ENCODE results near the gene CAMK1D. TPM values are rescaled to one million over a fixed set of nuclear protein-coding genes. Genes with fewer than 3 reads are reported as not detected.

Gene CAMK1D
- total RNA-seq, 2 experiments from 2014 or later: 16.7 to 17.8 TPM

DNA sequence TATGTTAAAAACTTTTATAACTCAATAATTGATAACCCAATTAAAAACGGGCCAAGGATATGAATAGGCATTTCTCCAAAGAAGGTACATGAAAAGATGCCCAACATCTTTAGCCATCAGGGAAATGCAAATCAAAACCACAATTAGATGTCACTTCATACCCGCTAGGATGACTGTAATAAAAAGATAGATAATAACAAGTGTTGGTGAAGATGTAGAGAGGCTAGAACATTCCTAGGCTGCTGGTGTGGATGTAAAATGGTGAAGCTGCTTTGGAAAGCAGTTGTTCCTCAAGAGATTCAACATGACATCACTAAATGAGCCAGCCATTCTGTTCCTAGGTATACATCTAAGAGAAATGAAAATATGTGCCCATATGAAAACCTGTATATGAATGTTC is 35.6 kb downstream of the CAMK1D start:
- Mint-ChIP-seq H3K36me3 (ENCODE audit: low read depth) (peaks cover 7% of the 10 kb centered on the region), H3K27me3 (no peaks in the 10 kb centered on the region), H3K4me3 (no peak overlapping the region), H3K27ac (no peak overlapping the region), H3K9me3 (peaks cover 12% of the 10 kb centered on the region), H3K4me1 (peaks cover 3% of the 10 kb centered on the region)
- DNase-seq: no peak
- CTCF ChIA-PET: no interaction called here
- POLR2A ChIA-PET: no interaction called here

DNA sequence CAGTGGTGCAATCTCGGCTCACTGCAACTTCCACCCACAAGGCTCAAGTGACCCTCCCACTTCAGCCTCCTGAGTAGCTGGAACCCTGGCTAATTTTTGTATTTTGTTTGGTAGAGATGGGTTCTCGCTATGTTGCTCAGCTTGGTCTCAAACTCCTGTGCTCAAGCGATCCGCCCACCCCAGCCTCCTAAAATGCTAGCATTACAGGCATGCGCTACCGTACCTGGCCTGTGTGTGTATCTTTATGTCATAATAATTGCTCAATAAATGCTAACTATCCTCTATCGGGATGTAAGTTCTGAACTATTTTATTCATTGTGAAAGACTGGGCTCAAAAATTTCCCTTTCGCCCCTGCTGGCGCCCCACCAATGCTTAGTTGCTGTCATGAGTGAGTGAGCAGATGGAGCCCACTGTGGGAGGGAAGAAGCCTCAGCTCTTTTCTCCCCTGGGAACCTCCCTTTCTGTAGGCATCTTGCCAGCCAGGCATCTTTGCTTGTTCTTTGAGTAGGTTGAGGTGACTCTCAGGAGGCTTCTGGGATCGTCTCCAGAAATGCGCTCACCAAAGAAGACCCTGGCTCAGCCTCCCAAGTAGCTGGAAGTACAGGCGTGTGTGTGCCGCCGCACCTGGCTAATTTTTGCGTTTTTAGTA is 38.3 kb downstream of the CAMK1D start:
- ChIA-PET CTCF (no interaction called here), POLR2A (no interaction called here)
- H3K9me3 Mint-ChIP-seq: peaks cover 12% of the 10 kb centered on the region
- H3K27ac Mint-ChIP-seq: no peak overlapping the region
- H3K27me3 Mint-ChIP-seq: no peaks in the 10 kb centered on the region
- peaks cover 7% of the 10 kb centered on the region for H3K36me3 Mint-ChIP-seq (ENCODE audit: low read depth)
- no peak for DNase-seq
- H3K4me3 Mint-ChIP-seq: no peak overlapping the region
- H3K4me1 Mint-ChIP-seq: no peaks in the 10 kb centered on the region

DNA sequence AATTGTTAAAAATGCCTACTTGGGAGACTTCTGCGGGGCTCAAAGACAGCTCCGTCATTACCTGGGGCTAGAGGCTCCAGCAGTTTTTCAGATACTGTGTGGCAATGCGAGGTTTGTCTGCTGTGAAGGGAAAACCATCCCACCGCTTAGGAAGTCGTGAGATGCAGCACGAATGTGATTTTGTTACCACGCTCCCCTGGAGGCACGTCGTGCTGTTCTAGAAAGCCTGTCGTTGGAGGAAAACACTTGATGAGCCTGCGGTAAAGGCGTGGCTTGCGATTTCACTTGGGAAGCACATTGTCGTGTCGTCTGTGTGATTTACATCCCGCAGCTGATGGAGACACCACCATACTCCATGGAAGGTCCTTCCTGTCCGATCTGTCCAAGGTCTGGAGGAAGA is 39.3 kb downstream of the CAMK1D start:
- ChIA-PET CTCF (no interaction called here), POLR2A (no interaction called here)

DNA sequence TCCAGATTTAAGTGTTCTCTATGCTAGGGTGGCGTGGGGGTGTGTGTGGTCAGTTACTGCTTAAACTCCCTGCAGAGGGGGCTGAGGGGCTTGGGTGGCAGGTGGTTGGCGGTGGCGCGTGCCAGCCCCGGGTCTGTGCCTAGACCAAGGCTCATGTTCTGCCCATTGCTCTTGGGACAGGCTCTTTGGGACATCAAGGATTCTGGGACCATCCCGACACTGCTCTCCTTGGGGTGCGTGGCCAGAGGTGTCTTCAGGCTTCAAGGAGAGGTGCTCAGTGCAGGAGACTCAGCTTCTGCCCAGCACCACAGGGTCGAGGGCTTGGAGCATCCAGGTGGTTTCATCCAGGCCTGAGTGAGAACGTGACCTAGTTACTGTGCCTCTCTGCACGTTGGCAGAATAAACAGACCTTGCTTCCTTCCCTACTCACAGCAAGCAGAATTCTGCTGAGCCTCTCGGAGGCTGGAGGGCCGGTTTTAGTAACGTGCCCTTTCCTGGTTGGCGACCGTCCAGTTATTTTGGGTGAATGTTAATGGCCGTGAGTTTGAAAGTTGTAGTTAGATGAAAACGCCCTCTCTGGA is 39.9 kb downstream of the CAMK1D start:
- no peaks in the 10 kb centered on the region for H3K4me1 Mint-ChIP-seq
- H3K36me3 Mint-ChIP-seq (ENCODE audit: low read depth): peaks cover 7% of the 10 kb centered on the region
- H3K27me3 Mint-ChIP-seq: no peaks in the 10 kb centered on the region
- DNase-seq: no peak
- POLR2A ChIA-PET: no interaction called here
- CTCF ChIA-PET: no interaction called here
- H3K9me3 Mint-ChIP-seq: peaks cover 10% of the 10 kb centered on the region
- H3K27ac Mint-ChIP-seq: no peak overlapping the region
- no peak overlapping the region for H3K4me3 Mint-ChIP-seq

More for the DNA sequence above, 39.3 kb downstream of the CAMK1D start:
- Mint-ChIP-seq H3K36me3 (ENCODE audit: low read depth) (peaks cover 7% of the 10 kb centered on the region), H3K4me3 (no peak overlapping the region), H3K4me1 (no peaks in the 10 kb centered on the region), H3K9me3 (peaks cover 10% of the 10 kb centered on the region), H3K27me3 (no peaks in the 10 kb centered on the region), H3K27ac (no peak overlapping the region)
- no peak for DNase-seq

DNA sequence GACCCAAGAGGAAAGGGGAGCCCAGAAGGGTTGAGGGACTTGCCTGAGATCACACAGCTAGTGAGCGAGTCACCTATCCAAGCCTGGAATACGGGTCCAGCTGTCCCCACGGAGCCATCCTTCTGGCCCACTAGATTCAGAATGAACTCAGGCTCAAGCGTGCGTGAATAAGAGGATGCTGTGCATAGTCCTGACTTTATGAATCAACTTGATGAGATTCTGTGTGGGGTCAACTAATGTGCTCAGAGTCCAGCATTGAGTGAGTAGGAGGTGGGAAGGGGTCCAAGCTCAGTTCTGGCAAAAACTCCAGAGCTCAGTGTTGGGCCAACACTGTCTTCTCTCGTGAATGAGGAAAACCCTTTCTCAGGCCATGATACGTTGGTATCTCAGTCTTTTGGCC is 41.4 kb downstream of the CAMK1D start:
- no peaks in the 10 kb centered on the region for H3K27me3 Mint-ChIP-seq
- H3K9me3 Mint-ChIP-seq: no peaks in the 10 kb centered on the region
- H3K4me1 Mint-ChIP-seq: no peaks in the 10 kb centered on the region
- H3K4me3 Mint-ChIP-seq: no peak overlapping the region
- ChIA-PET POLR2A (interaction anchor here (0.6 kb wide), 1 partner anchor 1067 kb away, joined by 4 read pairs; no protein-coding TSS in a partner anchor), CTCF (interaction anchor here (1.1 kb wide), 1 partner anchor 266 kb away, joined by 3 read pairs; no protein-coding TSS in a partner anchor)
- no peaks in the 10 kb centered on the region for H3K36me3 Mint-ChIP-seq (ENCODE audit: low read depth)
- DNase-seq: peak; percentile 4
- H3K27ac Mint-ChIP-seq: no peak overlapping the region

DNA sequence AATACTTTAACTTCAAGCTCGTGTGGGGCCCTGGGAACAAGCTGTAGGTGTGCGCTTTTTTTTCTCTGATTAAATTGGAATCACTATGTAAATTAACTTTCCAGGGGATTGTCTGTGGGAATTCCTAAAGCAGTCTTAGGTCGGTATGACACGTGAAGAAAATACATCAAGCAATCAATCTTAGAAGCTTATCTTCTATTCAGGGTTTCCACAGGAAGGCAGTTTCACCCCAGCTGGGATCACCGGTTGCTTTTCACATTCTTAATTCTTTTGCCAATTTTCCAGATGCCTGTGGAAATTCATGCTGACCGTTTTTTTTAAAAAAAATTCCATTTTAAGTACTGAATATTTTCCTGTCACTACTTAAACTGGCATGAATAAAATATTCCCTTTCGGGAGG is 41.9 kb downstream of the CAMK1D start:
- no peaks in the 10 kb centered on the region for H3K4me1 Mint-ChIP-seq
- POLR2A ChIA-PET: interaction anchor here (0.6 kb wide), 1 partner anchor 1067 kb away, joined by 4 read pairs; no protein-coding TSS in a partner anchor
- H3K9me3 Mint-ChIP-seq: no peaks in the 10 kb centered on the region

DNA sequence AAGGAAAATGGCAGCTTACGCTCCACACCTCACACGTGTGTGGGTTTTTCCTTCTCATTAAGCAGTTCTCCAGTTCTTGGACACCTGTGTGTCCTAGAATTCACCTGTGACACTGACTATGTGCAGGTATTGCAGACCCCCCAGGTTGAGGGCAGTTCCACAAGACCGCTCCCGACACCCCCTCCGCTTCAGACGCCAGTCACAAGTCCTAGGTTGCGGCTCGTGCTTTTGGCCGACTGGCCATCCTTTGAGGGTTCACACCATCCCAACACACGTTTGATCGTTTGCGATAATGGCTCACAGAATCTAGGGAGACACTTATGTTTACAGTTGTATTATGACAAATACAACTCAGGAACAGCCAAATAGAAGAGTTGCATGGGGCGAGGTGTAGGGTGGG is 44.5 kb downstream of the CAMK1D start:
- Mint-ChIP-seq H3K4me1 (no peaks in the 10 kb centered on the region), H3K27ac (no peak overlapping the region), H3K27me3 (no peaks in the 10 kb centered on the region), H3K4me3 (no peak overlapping the region), H3K9me3 (no peaks in the 10 kb centered on the region), H3K36me3 (ENCODE audit: low read depth) (no peaks in the 10 kb centered on the region)
- peak; percentile 13 for DNase-seq
- POLR2A ChIA-PET: no interaction called here
- CTCF ChIA-PET: no interaction called here

More for the DNA sequence above, 41.9 kb downstream of the CAMK1D start:
- Mint-ChIP-seq H3K36me3 (ENCODE audit: low read depth) (no peaks in the 10 kb centered on the region), H3K27ac (no peak overlapping the region), H3K27me3 (no peaks in the 10 kb centered on the region), H3K4me3 (no peak overlapping the region)
- CTCF ChIA-PET: interaction anchor here (1.0 kb wide), 1 partner anchor 40 kb away, joined by 3 read pairs; no protein-coding TSS in a partner anchor
- DNase-seq: no peak

DNA sequence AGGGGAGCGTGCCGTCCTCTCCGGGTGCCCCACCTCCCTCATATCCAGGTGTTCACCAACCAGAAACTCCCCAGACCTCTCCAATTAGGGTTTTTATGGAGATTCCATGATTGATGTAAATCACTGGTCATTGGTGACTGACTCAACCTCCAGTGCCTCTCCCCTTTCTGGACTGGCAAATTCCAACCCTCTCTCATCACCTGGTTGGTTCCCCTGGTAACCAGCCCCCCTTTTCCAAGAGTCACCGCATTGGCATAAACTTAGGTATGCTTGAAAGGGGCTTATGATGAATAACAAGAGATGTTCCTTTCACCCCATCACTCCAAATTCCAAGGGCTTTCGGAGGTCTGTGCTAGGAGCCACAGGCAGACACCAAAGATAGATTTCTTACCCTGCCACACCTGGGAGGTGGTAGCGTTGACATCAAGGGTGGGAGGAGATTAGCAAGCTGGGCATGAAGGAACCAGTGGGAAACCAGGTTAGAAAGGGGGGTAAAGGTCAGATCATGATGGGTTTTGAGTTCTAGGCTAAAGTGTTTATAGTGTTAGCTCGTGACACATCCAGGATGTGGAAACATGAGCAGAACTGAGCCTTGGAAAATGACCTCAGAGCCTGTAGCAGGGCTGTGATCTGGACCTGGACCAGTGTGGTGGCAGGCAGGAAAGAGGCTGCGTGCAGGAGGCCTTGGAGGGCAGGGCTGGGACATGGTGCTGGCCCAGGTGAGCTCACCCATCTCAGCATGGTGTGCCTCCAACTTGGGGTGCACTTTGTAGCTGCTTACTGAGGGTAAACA is 45.1 kb downstream of the CAMK1D start:
- ChIA-PET POLR2A (no interaction called here), CTCF (interaction anchor here (0.7 to 0.8 kb wide), 2 partner anchors 262 to 603 kb away, joined by 3 read pairs; no protein-coding TSS in a partner anchor)
- H3K4me1 Mint-ChIP-seq: no peaks in the 10 kb centered on the region
- no peak overlapping the region for H3K27ac Mint-ChIP-seq
- no peak overlapping the region for H3K4me3 Mint-ChIP-seq
- no peaks in the 10 kb centered on the region for H3K9me3 Mint-ChIP-seq
- no peaks in the 10 kb centered on the region for H3K36me3 Mint-ChIP-seq (ENCODE audit: low read depth)
- DNase-seq: peak; percentile 15
- no peaks in the 10 kb centered on the region for H3K27me3 Mint-ChIP-seq

DNA sequence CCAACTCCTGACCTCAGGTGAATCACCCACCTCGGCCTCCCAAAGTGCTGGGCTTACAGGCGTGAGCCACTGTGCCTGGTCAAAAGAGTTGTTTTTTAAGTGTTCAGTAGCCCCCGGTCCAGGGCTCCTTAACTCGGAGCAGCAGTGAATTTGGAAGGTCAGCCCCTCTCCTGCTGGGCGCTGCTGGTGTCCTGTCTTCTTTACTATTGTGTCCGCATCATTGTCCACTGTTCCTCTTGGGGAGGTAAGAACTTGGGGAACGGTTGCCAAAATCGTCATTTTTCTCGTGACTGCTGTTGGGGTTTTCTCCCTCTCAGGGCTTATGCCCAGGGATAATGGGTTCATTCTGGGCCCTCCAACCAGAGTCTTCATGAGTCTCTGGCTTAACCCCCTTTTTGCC is 46.7 kb downstream of the CAMK1D start:
- no peaks in the 10 kb centered on the region for H3K27me3 Mint-ChIP-seq
- H3K4me3 Mint-ChIP-seq: no peak overlapping the region
- H3K27ac Mint-ChIP-seq: no peak overlapping the region
- H3K9me3 Mint-ChIP-seq: no peaks in the 10 kb centered on the region
- DNase-seq: peak; percentile 4
- H3K36me3 Mint-ChIP-seq (ENCODE audit: low read depth): no peaks in the 10 kb centered on the region
- ChIA-PET CTCF (no interaction called here), POLR2A (no interaction called here)
- no peaks in the 10 kb centered on the region for H3K4me1 Mint-ChIP-seq

DNA sequence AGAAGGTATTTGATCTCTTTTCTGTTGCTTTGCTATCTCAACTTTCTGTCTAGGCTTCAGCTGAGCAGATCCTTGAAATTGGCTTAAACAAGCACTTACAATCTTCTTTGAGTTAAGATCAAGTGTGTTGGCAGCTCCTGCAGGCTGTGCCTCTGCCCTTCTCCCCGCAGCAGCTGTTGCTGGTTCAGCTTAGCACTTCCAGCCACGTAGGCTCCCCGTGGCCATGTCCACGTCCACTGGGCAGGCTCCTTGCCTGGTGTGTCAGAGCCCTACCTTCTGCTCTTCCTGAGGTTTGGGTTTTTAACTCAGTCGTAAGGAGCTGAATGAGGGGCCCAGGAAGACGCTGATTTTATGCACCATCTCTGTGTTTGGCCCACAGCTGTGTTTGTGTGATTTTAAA is 47.2 kb downstream of the CAMK1D start:
- no peaks in the 10 kb centered on the region for H3K9me3 Mint-ChIP-seq
- DNase-seq: peak; percentile 9
- H3K4me1 Mint-ChIP-seq: no peaks in the 10 kb centered on the region
- ChIA-PET POLR2A (no interaction called here), CTCF (no interaction called here)
- no peak overlapping the region for H3K4me3 Mint-ChIP-seq
- no peak overlapping the region for H3K27ac Mint-ChIP-seq
- H3K36me3 Mint-ChIP-seq (ENCODE audit: low read depth): no peaks in the 10 kb centered on the region
- no peaks in the 10 kb centered on the region for H3K27me3 Mint-ChIP-seq

DNA sequence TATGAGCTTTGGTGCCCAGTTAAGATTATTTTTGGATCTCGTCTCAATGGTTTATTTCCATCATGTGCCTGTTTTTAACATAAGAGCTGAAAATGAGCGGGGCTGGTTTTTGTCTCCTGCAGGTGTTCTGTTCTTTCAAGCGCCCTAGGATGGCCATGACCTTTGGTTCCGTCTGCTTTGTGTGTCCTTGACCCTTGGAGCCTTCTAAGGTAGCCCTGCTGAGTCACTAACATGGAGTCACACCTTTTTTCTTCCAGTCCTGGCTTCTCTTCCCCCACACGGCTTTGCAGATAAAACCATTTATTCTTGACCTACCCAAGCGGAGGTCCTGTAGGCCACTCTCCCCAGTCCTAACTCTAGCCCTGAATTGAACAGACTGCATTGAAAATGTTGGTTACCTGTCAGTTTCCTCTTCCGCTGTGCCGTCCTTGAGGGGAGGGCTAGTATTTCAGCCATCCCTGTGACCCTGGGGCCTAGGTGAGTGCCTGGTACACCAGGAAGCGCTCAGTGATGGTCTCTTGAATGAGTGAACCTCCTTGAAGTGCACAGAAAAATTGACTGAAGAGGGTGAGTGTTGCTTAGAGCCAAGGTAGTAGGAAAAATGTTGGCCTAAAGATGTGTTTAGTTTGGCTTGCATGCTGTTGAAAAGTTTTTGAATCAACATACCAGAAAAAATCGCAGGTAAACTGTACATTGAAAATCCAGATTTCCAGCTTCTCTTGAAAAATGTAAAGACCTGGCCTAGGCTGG is 48.0 kb downstream of the CAMK1D start:
- H3K4me1 Mint-ChIP-seq: no peaks in the 10 kb centered on the region
- DNase-seq: peak; percentile 4
- H3K27me3 Mint-ChIP-seq: no peaks in the 10 kb centered on the region
- ChIA-PET CTCF (no interaction called here), POLR2A (no interaction called here)
- H3K27ac Mint-ChIP-seq: no peak overlapping the region
- no peak overlapping the region for H3K4me3 Mint-ChIP-seq
- no peaks in the 10 kb centered on the region for H3K9me3 Mint-ChIP-seq
- H3K36me3 Mint-ChIP-seq (ENCODE audit: low read depth): no peaks in the 10 kb centered on the region

DNA sequence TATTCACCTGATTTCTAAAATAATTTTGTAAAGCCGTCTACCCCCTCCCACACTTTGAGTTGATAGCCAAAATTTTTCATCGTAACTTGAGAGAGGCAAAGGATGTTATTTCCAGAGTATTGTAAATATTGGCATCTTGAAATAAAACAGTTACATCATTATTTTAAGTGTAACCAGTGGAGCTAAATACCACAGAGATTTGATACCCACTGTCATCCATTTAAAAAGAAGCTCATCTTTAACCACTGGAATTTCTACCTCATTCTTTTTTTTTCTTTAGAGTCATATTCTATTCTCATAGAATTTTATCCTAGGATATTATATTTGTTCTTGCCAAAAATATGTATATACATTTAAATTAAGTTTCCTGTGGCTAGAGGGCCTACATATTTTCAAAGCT is 48.6 kb downstream of the CAMK1D start:
- no peak for DNase-seq
- Mint-ChIP-seq H3K9me3 (no peaks in the 10 kb centered on the region), H3K36me3 (ENCODE audit: low read depth) (no peaks in the 10 kb centered on the region), H3K4me3 (no peak overlapping the region), H3K27me3 (no peaks in the 10 kb centered on the region), H3K4me1 (no peaks in the 10 kb centered on the region), H3K27ac (no peak overlapping the region)
- ChIA-PET POLR2A (no interaction called here), CTCF (no interaction called here)

DNA sequence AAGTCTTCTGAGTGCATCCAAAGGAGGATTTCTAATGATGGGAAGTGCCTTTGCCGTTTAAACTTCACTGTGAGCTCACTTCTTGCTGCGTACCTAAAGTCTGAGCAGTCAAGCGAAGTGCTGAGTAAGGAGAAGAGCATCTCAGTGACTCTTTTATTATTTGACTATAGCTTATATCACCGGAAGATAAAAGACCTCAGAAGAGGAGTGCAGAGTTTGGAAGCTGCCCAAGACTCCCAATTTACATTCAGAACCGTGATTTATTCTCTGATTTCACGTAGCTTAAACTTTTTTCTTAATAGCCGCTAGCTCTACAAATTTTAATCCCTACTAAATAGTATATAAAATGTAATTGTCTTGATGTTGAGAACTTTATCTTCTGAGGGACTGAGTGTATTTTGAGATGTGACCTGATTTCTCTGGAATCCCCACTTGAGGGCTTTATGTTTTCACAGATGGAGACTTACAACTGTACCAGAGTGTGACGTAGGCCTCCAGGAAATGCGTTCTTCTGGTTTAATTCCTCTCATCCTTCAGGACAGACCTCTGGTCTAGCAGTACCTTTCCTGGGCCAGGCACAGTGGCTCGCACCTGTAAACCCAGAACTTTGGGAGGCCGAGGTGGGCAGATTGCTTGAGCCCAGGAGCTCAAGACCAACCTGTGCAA is 51.1 kb downstream of the CAMK1D start:
- H3K36me3 Mint-ChIP-seq (ENCODE audit: low read depth): peaks cover under 1% of the 10 kb centered on the region
- no peak overlapping the region for H3K4me3 Mint-ChIP-seq
- no peaks in the 10 kb centered on the region for H3K9me3 Mint-ChIP-seq
- DNase-seq: peak; percentile 7
- no peaks in the 10 kb centered on the region for H3K27me3 Mint-ChIP-seq
- H3K27ac Mint-ChIP-seq: no peak overlapping the region
- CTCF ChIA-PET: no interaction called here
- POLR2A ChIA-PET: no interaction called here
- peaks cover 9% of the 10 kb centered on the region for H3K4me1 Mint-ChIP-seq

Data from activated CD4-positive, alpha-beta memory T cell treated with anti-CD3 and anti-CD28 coated beads, Interleukin-2, amount 10 ng/mL, durations not matched to agents 7 days and 5 days (primary cell).